ENCODE data around the gene CHADL.

DNA sequence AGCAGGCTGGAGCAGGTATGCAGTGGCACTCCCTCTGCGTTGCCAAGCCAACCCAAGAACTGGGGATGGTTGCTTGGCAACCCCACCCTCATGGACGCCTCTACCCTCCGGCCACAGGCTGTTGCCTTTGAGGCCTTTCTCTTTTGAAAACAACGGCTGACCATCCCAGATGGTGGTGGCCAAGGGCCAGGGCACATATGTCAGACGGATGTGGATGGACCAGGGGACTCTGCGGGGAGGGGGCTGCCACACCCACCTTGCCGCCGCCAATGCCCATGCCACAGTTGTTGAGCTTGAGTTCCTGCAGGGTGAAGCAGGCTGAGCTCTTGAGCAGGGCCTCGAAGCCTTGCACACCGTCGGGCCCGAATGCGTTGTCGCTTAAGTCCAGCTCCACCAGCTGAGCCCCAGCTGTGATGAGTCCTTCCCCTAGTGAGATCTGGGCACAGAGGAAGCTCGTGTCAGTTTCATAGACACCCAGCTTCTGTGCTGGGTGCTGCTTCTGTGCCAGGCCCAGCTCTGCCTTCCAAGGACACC, 23.7 kb upstream of the CHADL start:
- TF ChIP-seq ZZZ3 (IDR thresholded peaks at IDR 0.05; ENCODE audit: control insufficient read depth, insufficient read length, low read depth) = no peak
- TF ChIP-seq, protein P1, sequence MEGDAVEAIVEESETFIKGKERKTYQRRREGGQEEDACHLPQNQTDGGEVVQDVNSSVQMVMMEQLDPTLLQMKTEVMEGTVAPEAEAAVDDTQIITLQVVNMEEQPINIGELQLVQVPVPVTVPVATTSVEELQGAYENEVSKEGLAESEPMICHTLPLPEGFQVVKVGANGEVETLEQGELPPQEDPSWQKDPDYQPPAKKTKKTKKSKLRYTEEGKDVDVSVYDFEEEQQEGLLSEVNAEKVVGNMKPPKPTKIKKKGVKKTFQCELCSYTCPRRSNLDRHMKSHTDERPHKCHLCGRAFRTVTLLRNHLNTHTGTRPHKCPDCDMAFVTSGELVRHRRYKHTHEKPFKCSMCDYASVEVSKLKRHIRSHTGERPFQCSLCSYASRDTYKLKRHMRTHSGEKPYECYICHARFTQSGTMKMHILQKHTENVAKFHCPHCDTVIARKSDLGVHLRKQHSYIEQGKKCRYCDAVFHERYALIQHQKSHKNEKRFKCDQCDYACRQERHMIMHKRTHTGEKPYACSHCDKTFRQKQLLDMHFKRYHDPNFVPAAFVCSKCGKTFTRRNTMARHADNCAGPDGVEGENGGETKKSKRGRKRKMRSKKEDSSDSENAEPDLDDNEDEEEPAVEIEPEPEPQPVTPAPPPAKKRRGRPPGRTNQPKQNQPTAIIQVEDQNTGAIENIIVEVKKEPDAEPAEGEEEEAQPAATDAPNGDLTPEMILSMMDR (IDR thresholded peaks at IDR 0.05 in 2 of 3, conservative IDR thresholded peaks at IDR 0.05 in 1 of 3; ENCODE audit: control insufficient read depth in 2 of 3, extremely low read depth in 1 of 3, insufficient read depth in 1 of 3, low read depth in 3 of 3, low read length in 3 of 3) = no peak
- no peak for TF ChIP-seq EP300 (IDR thresholded peaks at IDR 0.05; ENCODE audit: borderline replicate concordance in 1 of 2, control insufficient read depth in 1 of 2, low read depth in 2 of 2, low read length in 2 of 2)
